PC-9 (cell line): ENCODE measurements around the gene CD63. TPM values are rescaled to one million over a fixed set of nuclear protein-coding genes. Genes with fewer than 3 reads are reported as not detected.

ENCODE experiments used
- BruUV-seq: library from RNA; stranded (reverse); fragments of 400-500 nt; replicated peaks from 2 replicates; lab custom pipeline; 2021; lab: Mats Ljungman, UMichigan
- CTCF ChIA-PET: fragments of 300-600 bp; sonication (Branson Sonifier 250); formaldehyde crosslinking; loops from one replicate; lab custom pipeline; 2022; ENCODE audit warnings: antibody characterized with exemption; lab: Charles Lee
- POLR2A ChIA-PET: fragments of 300-600 bp; sonication (Branson Sonifier 250); formaldehyde crosslinking; loops from one replicate; lab custom pipeline; 2022; ENCODE audit warnings: antibody characterized with exemption; ENCODE audit not compliant: unreplicated experiment; lab: Charles Lee
- DNase-seq, 2 experiments: peaks; one replicate each; pipeline versions ENCODE4 v3.0.0 to v3.0.0-alpha.2; 2015 to 2022; ENCODE audit warnings: mixed read lengths in 1 of 2
- H2AFZ ChIP-seq: fragments of 200-600 bp; sonication (generic); 2 replicates; pipeline ENCODE4 v1.8.1; 2017; ENCODE audit warnings: antibody characterized with exemption
- H3F3A ChIP-seq: fragments of 200-600 bp; sonication (generic); 2 replicates; pipeline ENCODE4 v1.8.1; 2017; ENCODE audit warnings: antibody characterized with exemption, mild to moderate bottlenecking, low read depth; ENCODE audit not compliant: insufficient read depth
- H3K27ac ChIP-seq: fragments of 200-600 bp; sonication (generic); 2 replicates; pipeline ENCODE4 v1.6.1; 2016; ENCODE audit warnings: mixed run types
- H3K27me3 ChIP-seq: fragments of 200-600 bp; sonication (generic); 2 replicates; pipeline ENCODE4 v1.6.1; 2016; ENCODE audit warnings: low read depth, mixed run types; ENCODE audit not compliant: insufficient read depth
- H3K36me3 ChIP-seq: fragments of 200-600 bp; sonication (generic); 2 replicates; pipeline ENCODE4 v1.6.1; 2016; ENCODE audit warnings: low read depth, mixed run types
- H3K4me1 ChIP-seq: fragments of 200-600 bp; sonication (generic); replicated peaks from 2 replicates; pipeline ENCODE4 v1.6.1; 2016; ENCODE audit warnings: mixed run types; ENCODE audit not compliant: insufficient read depth
- H3K4me2 ChIP-seq: fragments of 200-600 bp; sonication (generic); 2 replicates; pipeline ENCODE4 v1.6.1; 2017; ENCODE audit warnings: mixed run types
- H3K4me3 ChIP-seq: fragments of 200-600 bp; sonication (generic); 2 replicates; pipeline ENCODE4 v1.6.1; 2016; ENCODE audit warnings: mixed run types
- H3K79me2 ChIP-seq: fragments of 200-600 bp; sonication (generic); 2 replicates; pipeline ENCODE4 v1.6.1; 2017; ENCODE audit warnings: low read depth, mixed run types
- H3K9me2 ChIP-seq: fragments of 200-600 bp; sonication (generic); 2 replicates; pipeline ENCODE4 v1.8.1; 2017; ENCODE audit warnings: mild to moderate bottlenecking; ENCODE audit not compliant: insufficient read depth
- H3K9me3 ChIP-seq: fragments of 200-600 bp; sonication (generic); 2 replicates; pipeline ENCODE4 v1.8.1; 2016; ENCODE audit warnings: low read depth; ENCODE audit not compliant: insufficient read depth
- H4K20me1 ChIP-seq: fragments of 200-600 bp; sonication (generic); 2 replicates; pipeline ENCODE4 v1.8.1; 2017; ENCODE audit not compliant: insufficient read depth
- CTCF ChIP-seq: fragments of 200-600 bp; sonication (generic); conservative IDR thresholded peaks from 2 replicates; pipeline ENCODE4 v1.6.1; 2017; ENCODE audit warnings: mixed run types, antibody characterized with exemption, mild to moderate bottlenecking, moderate library complexity
- EZH2 ChIP-seq: fragments of 200-600 bp; sonication (generic); IDR thresholded peaks from 2 replicates; pipeline ENCODE4 v1.8.0; 2017; ENCODE audit warnings: antibody characterized with exemption, low read depth
- intact Hi-C: fragments of 100-400 bp; cut with micrococcal nuclease; formaldehyde crosslinking; loops from one replicate; pipeline ENCODE4 v1.10.0; 2022; ENCODE audit not compliant: unreplicated experiment
- total RNA-seq: library from RNA; stranded (reverse); gene quantifications from 2 replicates; pipeline ENCODE4 v1.2.3, GENCODE V29; 2021

The CD63 gene
- total RNA-seq, 1 experiment from 2014 or later = 434 TPM

GRCh38 chr12:55741931-55742680 is 13.3 kb upstream of the CD63 start:
- CTCF ChIA-PET = interaction anchor here (0.6 to 0.7 kb wide), 2 partner anchors 67 to 244 kb away, joined by 3 to 4 read pairs; no protein-coding TSS in a partner anchor
- POLR2A ChIA-PET = interaction anchor here (0.6 to 0.7 kb wide), 2 partner anchors 19 to 114 kb away, joined by 3 to 4 read pairs; no protein-coding TSS in a partner anchor

GRCh38 chr12:55739025-55739378 is 10.2 kb upstream of the CD63 start:
- POLR2A ChIA-PET = interaction anchor here (1.0 to 1.3 kb wide), 2 partner anchors 10 to 194 kb away, joined by 6 to 7 read pairs; partner anchors contain the start of gene CD63
- BruUV-seq = no TSS peak

More at GRCh38 chr12:55741931-55742680, 13.3 kb upstream of the CD63 start:
- Histone ChIP-seq H3K27ac (no peak overlapping the region), H3K36me3 (no peaks in the 10 kb centered on the region), H2AFZ (0 out of 2 replicates have a peak overlapping the region, but pooled peaks have one; percentile 59), H3F3A (peaks cover 10% of the 10 kb centered on the region; the same call in 1 of the 2 replicates), H3K79me2 (no peaks in the 10 kb centered on the region), H3K9me2 (no peaks in the 10 kb centered on the region), H3K4me1 (peaks cover 21% of the 10 kb centered on the region), H3K4me3 (peak overlapping the region; percentile 57), H4K20me1 (no peaks in the 10 kb centered on the region), H3K9me3 (no peaks in the 10 kb centered on the region), H3K4me2 (peak overlapping the region; percentile 80), H3K27me3 (no peaks in the 10 kb centered on the region)
- TF ChIP-seq CTCF = no peak
- no peak for TF ChIP-seq EZH2
- intact Hi-C loops = loop anchor here (5.0 kb wide), 1 partner anchor 75 kb away; the partner anchor contains the start of genes ORMDL2 and SARNP
- no TSS peak for BruUV-seq
- DNase-seq = no peak

More at GRCh38 chr12:55739025-55739378, 10.2 kb upstream of the CD63 start:
- TF ChIP-seq EZH2 = no peak
- TF ChIP-seq CTCF = no peak
- Histone ChIP-seq H3K9me3 (no peaks in the 10 kb centered on the region), H3K27me3 (no peaks in the 10 kb centered on the region), H3K4me3 (peak overlapping the region; percentile 74; the same call in 1 of the 2 replicates), H3K27ac (no peak overlapping the region), H3F3A (peaks cover 10% of the 10 kb centered on the region; the same call in 1 of the 2 replicates), H4K20me1 (no peaks in the 10 kb centered on the region), H3K4me1 (peaks cover 17% of the 10 kb centered on the region), H2AFZ (no peak overlapping the region), H3K79me2 (no peaks in the 10 kb centered on the region), H3K4me2 (peak overlapping the region; percentile 98; the same call in 1 of the 2 replicates), H3K9me2 (no peaks in the 10 kb centered on the region), H3K36me3 (no peaks in the 10 kb centered on the region)
- no peak for DNase-seq
- CTCF ChIA-PET = interaction anchor here (1.0 to 1.8 kb wide), 5 partner anchors 9 to 258 kb away, joined by 3 to 21 read pairs (median 3); partner anchors contain the start of genes CD63 and SUOX
- intact Hi-C loops = loop anchor here (1.0 to 5.0 kb wide), 3 partner anchors 201 to 898 kb away; partner anchors contain the start of gene ZC3H10
